Activated naive CD8-positive, alpha-beta T cell treated with anti-CD3 and anti-CD28 coated beads for 36 hours (primary cell): Measurements from ENCODE around the gene PSMB11. TPM values are rescaled to one million over a fixed set of nuclear protein-coding genes. Genes with fewer than 3 reads are reported as not detected.
"Not testable (repeated sequence)": the region's sequence is repeated elsewhere in the genome, so short reads cannot be mapped to it uniquely, and the experiment has no call there.

Source experiments
- DNase-seq: peaks from one replicate; pipeline ENCODE4 v3.0.0; 2021
- H3K27ac Mint-ChIP-seq: one replicate; pipeline ENCODE4 v1.8.0; 2022; ENCODE audit warnings: mild to moderate bottlenecking, moderate library complexity, mixed read lengths
- H3K27me3 Mint-ChIP-seq: one replicate; pipeline ENCODE4 v1.8.0; 2022; ENCODE audit warnings: mild to moderate bottlenecking, mixed read lengths
- H3K36me3 Mint-ChIP-seq: one replicate; pipeline ENCODE4 v1.8.0; 2021; ENCODE audit warnings: mild to moderate bottlenecking, mixed read lengths
- H3K4me1 Mint-ChIP-seq: one replicate; pipeline ENCODE4 v1.8.0; 2021; ENCODE audit warnings: mixed read lengths
- H3K4me3 Mint-ChIP-seq: one replicate; pipeline ENCODE4 v1.8.0; 2022; ENCODE audit warnings: mild to moderate bottlenecking, moderate library complexity, mixed read lengths
- H3K9me3 Mint-ChIP-seq: one replicate; pipeline ENCODE4 v1.8.0; 2022; ENCODE audit warnings: mixed read lengths
- total RNA-seq, 2 experiments: library from RNA; stranded (reverse); gene quantifications; one replicate each; pipeline ENCODE4 v1.2.3, GENCODE V29; 2021

PSMB11 gene, protein sequence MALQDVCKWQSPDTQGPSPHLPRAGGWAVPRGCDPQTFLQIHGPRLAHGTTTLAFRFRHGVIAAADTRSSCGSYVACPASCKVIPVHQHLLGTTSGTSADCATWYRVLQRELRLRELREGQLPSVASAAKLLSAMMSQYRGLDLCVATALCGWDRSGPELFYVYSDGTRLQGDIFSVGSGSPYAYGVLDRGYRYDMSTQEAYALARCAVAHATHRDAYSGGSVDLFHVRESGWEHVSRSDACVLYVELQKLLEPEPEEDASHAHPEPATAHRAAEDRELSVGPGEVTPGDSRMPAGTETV
- not detected for total RNA-seq

- Mint-ChIP-seq H3K27me3 (peaks cover 1% of the 10 kb centered on the region), H3K4me1 (peaks cover 3% of the 10 kb centered on the region), H3K9me3 (no peaks in the 10 kb centered on the region), H3K36me3 (no peaks in the 10 kb centered on the region), H3K27ac (no peak within 1 kb of the TSS), H3K4me3 (no peak within 1 kb of the TSS)
- no peak for DNase-seq
Observed at GRCh38 chr14:23042162-23042965, at the start of gene PSMB11. Gene PSMB11, plus strand, starts transcription at chr14:23042212. Its CDS starts 14 bp downstream, at chr14:23042226.

- no peaks in the 10 kb centered on the region for H3K36me3 Mint-ChIP-seq
- no peak for DNase-seq
Observed at GRCh38 chr14:22993517-22993916, 48.5 kb upstream of the PSMB11 start.

DNA sequence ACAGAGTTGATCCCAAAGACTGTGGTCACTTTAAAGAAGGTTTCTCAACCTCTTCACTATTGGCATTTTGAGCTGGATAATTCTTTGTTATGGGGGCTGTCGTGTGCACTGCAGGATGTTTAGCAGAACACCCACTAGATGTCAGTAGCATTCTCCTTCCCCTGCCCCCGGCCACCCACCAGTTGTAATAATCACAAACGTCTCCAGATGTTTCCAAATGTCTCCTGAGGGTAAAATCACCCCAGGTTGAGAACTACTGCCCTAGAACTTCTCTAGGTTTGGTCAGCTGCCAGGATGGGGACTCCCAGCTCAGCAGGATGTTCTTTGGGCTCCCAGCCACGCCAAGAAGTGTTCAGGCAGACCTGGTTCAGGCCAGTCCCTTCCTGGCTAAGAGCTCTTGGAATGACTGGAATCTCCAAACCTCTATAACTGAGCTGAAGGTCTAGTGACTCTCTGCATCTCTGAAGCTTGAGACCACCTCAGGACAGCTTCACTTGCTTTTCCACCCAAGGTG lies 47.2 kb upstream of the PSMB11 start:
- no peak overlapping the region for H3K27ac Mint-ChIP-seq
- H3K9me3 Mint-ChIP-seq = no peaks in the 10 kb centered on the region
- H3K27me3 Mint-ChIP-seq = no peaks in the 10 kb centered on the region
- H3K36me3 Mint-ChIP-seq = no peaks in the 10 kb centered on the region
- peak; percentile 23 for DNase-seq
- H3K4me1 Mint-ChIP-seq = peaks cover 3% of the 10 kb centered on the region
- no peak overlapping the region for H3K4me3 Mint-ChIP-seq

More at GRCh38 chr14:22993517-22993916, 48.5 kb upstream of the PSMB11 start:
- no peak overlapping the region for H3K27ac Mint-ChIP-seq
- H3K4me1 Mint-ChIP-seq = peaks cover 3% of the 10 kb centered on the region
- H3K9me3 Mint-ChIP-seq = no peaks in the 10 kb centered on the region
- no peak overlapping the region for H3K4me3 Mint-ChIP-seq
- no peaks in the 10 kb centered on the region for H3K27me3 Mint-ChIP-seq

- peaks cover 7% of the 10 kb centered on the region for H3K4me1 Mint-ChIP-seq
- no peaks in the 10 kb centered on the region for H3K27me3 Mint-ChIP-seq
- no peaks in the 10 kb centered on the region for H3K36me3 Mint-ChIP-seq
- no peaks in the 10 kb centered on the region for H3K9me3 Mint-ChIP-seq
- no peak overlapping the region for H3K4me3 Mint-ChIP-seq
- DNase-seq = no peak
- no peak overlapping the region for H3K27ac Mint-ChIP-seq
Observed at GRCh38 chr14:22995889-22996625, 46.0 kb upstream of the PSMB11 start.

DNA sequence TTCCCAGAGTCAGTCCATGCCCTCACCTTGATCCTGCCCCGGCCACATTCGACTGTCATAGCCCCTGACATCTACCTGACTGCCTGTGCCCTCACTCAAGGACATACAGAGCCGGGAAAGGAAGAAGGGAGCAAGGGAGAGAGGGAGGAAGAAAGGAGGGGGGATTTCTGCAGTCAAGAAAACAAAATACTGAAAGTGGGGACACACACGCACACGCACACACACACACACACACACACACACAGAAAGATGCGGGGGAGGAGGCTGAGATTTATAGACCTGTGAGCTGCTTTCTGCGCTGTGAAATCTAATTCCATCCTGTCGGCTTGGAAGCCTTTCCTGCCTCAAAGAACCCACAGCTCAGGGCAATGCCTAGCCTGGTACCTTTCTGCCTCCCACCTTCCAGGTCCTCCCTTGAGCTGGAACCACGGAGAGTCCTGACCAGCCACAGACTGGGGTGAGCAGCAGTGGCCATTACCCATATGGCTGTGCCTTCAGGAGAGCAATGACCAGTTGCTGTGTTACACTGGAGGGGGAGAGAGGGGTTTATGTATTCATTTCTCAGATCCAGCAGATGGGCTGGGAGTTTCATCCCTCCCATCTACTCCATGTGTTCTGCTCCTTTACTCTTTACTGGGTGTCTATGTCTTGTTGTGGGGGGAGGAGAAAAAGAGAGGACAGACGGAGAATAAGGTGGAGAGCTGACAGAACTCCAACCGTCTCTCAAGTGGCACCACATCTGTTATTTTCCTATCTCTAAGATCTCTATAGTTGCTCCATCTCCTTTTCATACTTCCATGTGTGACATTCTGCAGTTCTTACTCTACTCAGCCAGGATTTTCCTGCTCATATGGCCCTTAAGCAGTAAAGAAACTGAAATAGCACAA lies 45.0 kb upstream of the PSMB11 start:
- Mint-ChIP-seq H3K36me3 (no peaks in the 10 kb centered on the region), H3K9me3 (no peaks in the 10 kb centered on the region), H3K4me1 (peaks cover 7% of the 10 kb centered on the region), H3K27ac (no peak overlapping the region), H3K4me3 (no peak overlapping the region), H3K27me3 (no peaks in the 10 kb centered on the region)
- no peak for DNase-seq

DNA sequence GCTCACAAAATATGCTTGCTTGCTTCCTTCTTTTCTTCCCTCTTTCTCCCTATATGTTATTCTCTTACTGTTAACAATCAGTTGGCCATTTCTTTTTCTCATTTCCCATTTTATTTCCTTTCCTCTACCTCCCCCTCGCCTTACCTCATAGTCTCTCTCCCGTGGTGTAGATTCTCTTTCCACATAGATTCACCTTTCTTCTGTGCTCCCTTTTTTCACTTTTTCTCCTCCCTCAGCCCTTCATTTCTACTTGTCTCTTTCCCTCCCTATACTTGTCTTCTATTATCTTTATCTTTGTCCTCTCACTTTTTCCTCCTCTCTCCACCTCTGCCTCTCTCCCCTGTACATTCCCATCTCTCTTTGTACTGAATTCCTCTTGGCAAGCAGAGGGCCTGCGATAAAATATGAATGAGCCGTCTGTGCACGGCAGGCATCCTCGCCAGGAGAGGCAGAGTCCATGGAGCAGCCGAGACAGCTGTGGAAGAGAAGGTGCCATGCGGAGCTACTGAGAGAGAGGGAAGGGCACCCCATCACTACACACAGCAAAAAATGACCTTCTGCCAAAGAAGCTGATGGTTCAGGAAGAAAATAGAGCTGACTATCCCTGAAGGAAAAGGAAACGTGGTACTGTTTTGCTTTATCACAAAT lies 44.2 kb upstream of the PSMB11 start:
- Mint-ChIP-seq H3K27ac (no peak overlapping the region), H3K9me3 (no peaks in the 10 kb centered on the region), H3K4me3 (no peak overlapping the region), H3K27me3 (no peaks in the 10 kb centered on the region), H3K36me3 (no peaks in the 10 kb centered on the region), H3K4me1 (peaks cover 7% of the 10 kb centered on the region)
- DNase-seq = no peak

DNA sequence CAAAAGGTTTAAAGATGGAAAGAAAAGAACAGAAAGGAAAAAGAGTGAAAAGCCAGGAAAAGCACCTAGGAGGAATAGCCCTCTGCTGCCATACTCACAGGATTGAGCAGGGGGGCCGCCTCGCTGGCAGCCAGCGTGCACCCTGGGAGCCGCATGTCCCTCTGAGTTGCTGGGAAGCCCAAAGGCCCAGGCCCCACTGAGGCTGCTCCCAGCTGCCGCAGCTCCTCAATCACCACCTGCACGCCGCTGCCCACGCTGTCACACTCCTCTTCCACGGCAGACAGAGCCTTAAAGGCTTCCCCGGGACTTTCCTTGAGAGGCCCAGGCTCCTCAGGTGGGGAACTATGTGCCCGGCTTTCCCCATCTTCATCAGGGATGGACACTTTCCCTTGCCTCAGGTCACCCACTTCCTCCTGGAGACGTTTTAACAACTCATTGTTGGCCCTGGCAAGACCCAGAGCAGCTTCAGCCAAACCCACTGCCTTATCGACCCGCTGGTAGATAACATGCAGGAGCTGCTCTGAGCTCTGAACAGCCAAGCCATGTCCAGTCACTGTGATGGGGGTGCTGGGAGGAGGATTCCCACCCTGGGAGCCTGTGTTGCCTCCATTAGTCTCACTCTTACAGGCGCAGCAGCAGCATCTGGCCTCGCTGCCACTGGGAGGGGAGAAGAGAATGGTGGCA lies 43.5 kb upstream of the PSMB11 start:
- Mint-ChIP-seq H3K4me3 (no peak overlapping the region), H3K9me3 (no peaks in the 10 kb centered on the region), H3K36me3 (no peaks in the 10 kb centered on the region), H3K27me3 (no peaks in the 10 kb centered on the region), H3K27ac (no peak overlapping the region), H3K4me1 (peaks cover 7% of the 10 kb centered on the region)
- no peak for DNase-seq

DNA sequence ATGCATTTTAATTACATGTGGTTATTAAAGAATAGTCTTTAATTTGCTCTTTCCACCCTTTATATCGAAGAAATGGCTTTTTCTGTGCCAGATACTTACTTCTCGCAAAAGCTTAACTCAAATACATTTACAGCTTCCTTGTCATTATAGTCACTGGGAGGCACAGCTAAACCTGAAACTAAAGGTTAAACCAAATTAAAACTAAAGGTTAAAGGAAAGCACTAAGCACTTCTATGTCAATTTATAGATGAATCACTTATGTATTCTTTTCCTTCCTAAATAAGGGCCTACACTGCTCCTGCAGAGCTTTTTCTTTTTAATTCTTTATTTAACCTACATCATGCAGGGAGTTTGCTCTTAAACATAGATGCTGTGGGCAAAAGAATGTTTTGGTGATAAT lies 41.2 kb upstream of the PSMB11 start:
- Mint-ChIP-seq H3K9me3 (no peaks in the 10 kb centered on the region), H3K36me3 (no peaks in the 10 kb centered on the region), H3K27ac (no peak overlapping the region), H3K4me3 (no peak overlapping the region), H3K27me3 (no peaks in the 10 kb centered on the region), H3K4me1 (peaks cover 5% of the 10 kb centered on the region)
- DNase-seq = no peak

DNA sequence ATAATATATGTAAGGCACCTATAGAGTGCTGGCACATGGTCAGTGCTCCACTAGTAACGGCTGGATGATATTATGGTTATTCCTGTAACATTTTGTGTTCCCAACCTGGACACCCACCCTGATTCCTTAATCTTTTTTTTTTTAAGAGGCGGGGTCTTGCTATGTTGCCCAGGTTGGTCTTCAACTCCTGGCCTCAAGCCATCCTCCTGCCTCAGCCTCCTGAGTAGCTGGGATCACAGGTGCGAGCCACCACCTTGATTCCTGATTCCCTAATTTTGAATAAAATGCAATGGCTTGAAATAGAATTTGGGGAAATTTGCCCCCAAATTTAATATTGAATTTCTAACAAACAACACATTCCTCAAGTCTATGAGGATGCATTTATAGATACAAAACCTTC lies 39.4 kb upstream of the PSMB11 start:
- Mint-ChIP-seq H3K9me3 (no peaks in the 10 kb centered on the region), H3K4me3 (no peak overlapping the region), H3K27me3 (no peaks in the 10 kb centered on the region), H3K36me3 (peaks cover 2% of the 10 kb centered on the region), H3K27ac (no peak overlapping the region), H3K4me1 (peaks cover 16% of the 10 kb centered on the region)
- no peak for DNase-seq

- H3K4me1 Mint-ChIP-seq = peaks cover 30% of the 10 kb centered on the region
- H3K9me3 Mint-ChIP-seq, H3K4me3 Mint-ChIP-seq, H3K27me3 Mint-ChIP-seq, H3K36me3 Mint-ChIP-seq, H3K27ac Mint-ChIP-seq, DNase-seq: not testable (repeated sequence)
Observed at GRCh38 chr14:23004274-23004673, 37.7 kb upstream of the PSMB11 start.

DNA sequence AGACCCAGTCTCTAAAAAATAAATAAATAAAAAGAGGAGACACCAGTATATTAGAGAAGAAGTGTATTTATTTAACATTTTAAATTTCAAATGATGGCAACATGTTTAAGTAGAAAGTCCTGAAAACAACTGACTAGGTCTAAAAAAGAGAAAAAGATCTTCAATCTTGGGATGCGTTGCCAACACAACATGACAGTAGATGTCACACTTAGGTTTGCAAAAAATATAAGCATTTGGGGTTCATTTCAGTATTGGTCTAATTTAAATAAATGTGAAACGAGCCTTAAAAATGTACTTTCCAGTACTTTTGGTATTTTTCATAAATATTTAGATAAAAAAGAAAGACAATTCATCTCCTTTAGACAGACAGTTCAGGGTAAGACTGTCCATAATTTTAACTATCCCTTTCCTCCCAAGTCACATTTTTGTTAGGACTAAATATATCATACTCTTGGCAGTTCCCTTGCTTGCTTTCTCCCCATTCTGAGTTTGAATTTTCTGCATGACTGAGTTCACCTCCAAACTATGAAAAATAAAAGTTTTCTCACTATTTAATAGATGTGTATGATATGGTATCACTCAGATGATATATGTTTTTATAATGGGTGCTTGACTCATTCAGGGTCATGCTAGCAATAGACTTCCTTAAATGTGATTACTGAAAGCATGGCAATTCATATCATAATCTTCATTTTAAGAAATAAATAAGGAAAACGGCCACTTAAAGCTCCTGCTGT lies 36.4 kb upstream of the PSMB11 start:
- Mint-ChIP-seq H3K9me3 (no peaks in the 10 kb centered on the region), H3K27me3 (no peaks in the 10 kb centered on the region), H3K4me3 (peak overlapping the region; percentile 96), H3K27ac (peak overlapping the region; percentile 98), H3K36me3 (peaks cover 5% of the 10 kb centered on the region), H3K4me1 (peaks cover 38% of the 10 kb centered on the region)
- no peak for DNase-seq

DNA sequence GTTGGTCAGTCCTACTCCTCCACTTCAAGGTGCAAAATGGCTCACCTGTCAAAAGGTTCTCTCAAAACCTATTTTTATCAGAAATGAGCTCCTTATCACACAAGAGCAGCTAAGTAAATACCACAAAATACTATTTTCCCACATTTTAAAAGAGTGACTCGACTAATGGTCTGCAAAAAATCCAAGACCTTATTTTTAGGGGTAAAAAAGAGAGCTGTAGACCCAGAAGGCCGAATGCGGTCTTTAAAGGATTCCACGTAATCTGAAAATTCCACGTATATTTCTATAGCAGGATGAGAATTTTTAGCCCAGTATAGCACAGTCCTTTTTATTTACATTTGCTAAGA lies 35.9 kb upstream of the PSMB11 start:
- no peaks in the 10 kb centered on the region for H3K27me3 Mint-ChIP-seq
- H3K4me1 Mint-ChIP-seq = peaks cover 35% of the 10 kb centered on the region
- peak overlapping the region; percentile 96 for H3K4me3 Mint-ChIP-seq
- H3K9me3 Mint-ChIP-seq = no peaks in the 10 kb centered on the region
- DNase-seq = no peak
- H3K27ac Mint-ChIP-seq = peak overlapping the region; percentile 98
- peaks cover 5% of the 10 kb centered on the region for H3K36me3 Mint-ChIP-seq
